HepG2 (cell line): Measurements from ENCODE around the gene GCNT3. TPM values are rescaled to one million over a fixed set of nuclear protein-coding genes. Genes with fewer than 3 reads are reported as not detected.
A peak's percentile ranks its signal among the peaks of the same experiment; 100 is the strongest.

ENCODE experiments used
- CERS6 ChIP-seq: sonication (generic); formaldehyde crosslinking; IDR thresholded peaks from 2 replicates; pipeline ENCODE4 v1.5.0; 2020; ENCODE audit warnings: missing genetic modification reagents
- FOXA3 ChIP-seq: IDR thresholded peaks from 2 replicates; pipeline ENCODE4 v1.6.1; 2016; ENCODE audit warnings: missing genetic modification reagents, missing compliant biosample characterization
- HDAC1 ChIP-seq: sonication (generic); formaldehyde crosslinking; IDR thresholded peaks from 2 replicates; pipeline ENCODE4 v1.5.1; 2020; ENCODE audit warnings: mild to moderate bottlenecking, missing genetic modification reagents
- ISL2 ChIP-seq: sonication (generic); formaldehyde crosslinking; IDR thresholded peaks from 2 replicates; pipeline ENCODE4 v1.5.0; 2020; ENCODE audit warnings: missing genetic modification reagents
- MXI1 ChIP-seq: IDR thresholded peaks from 3 replicates; pipeline ENCODE4 v1.6.1; 2012; ENCODE audit warnings: low read depth, low read length, inconsistent platforms, borderline replicate concordance
- NFE2L2 ChIP-seq: fragments of 150-350 bp; IDR thresholded peaks from 2 replicates; pipeline ENCODE4 v1.6.1; 2014; ENCODE audit warnings: low read length
- NR2F1 ChIP-seq, 2 experiments: fragments of 450-650 bp in 1 of 2; formaldehyde crosslinking in 1 of 2; IDR thresholded peaks; 2 replicates each; pipeline versions ENCODE4 v1.5.0 to v1.6.1; 2016 to 2020; ENCODE audit warnings: mild to moderate bottlenecking in 1 of 2, missing compliant biosample characterization in 1 of 2, missing genetic modification reagents in 1 of 2, moderate library complexity in 1 of 2
- SOX13 ChIP-seq, 3 experiments: fragments of 450-650 bp in 1 of 3; sonication (generic) in 1 of 3; formaldehyde crosslinking in 1 of 3; IDR thresholded peaks in 2 of 3; conservative IDR thresholded peaks in 1 of 3; 2 replicates each; pipeline versions ENCODE4 v1.5.0 to v1.6.1; 2016 to 2020; ENCODE audit warnings: antibody characterized with exemption in 1 of 3, mild to moderate bottlenecking in 1 of 3, missing compliant biosample characterization in 1 of 3, missing genetic modification reagents in 1 of 3, moderate library complexity in 1 of 3
- TAF1 ChIP-seq: sonication (generic); formaldehyde crosslinking; IDR thresholded peaks from 2 replicates; pipeline ENCODE4 v1.4.0; 2020; ENCODE audit warnings: missing genetic modification reagents
- ZBED4 ChIP-seq: sonication (generic); formaldehyde crosslinking; IDR thresholded peaks from 2 replicates; pipeline ENCODE4 v1.4.0; 2020; ENCODE audit warnings: missing genetic modification reagents, borderline replicate concordance
- ZNF383 ChIP-seq: sonication (generic); formaldehyde crosslinking; IDR thresholded peaks from 2 replicates; pipeline ENCODE4 v1.4.0; 2020; ENCODE audit warnings: missing genetic modification reagents, mild to moderate bottlenecking, borderline replicate concordance
- ZNF414 ChIP-seq: sonication (generic); formaldehyde crosslinking; IDR thresholded peaks from 2 replicates; pipeline ENCODE4 v1.5.0; 2020; ENCODE audit warnings: missing genetic modification reagents
- ZNF44 ChIP-seq: sonication (generic); formaldehyde crosslinking; IDR thresholded peaks from 2 replicates; pipeline ENCODE4 v1.5.1; 2020; ENCODE audit warnings: mild to moderate bottlenecking, missing genetic modification reagents
- polyA plus RNA-seq, 8 experiments: library from polyadenylated mRNA; depleted of rRNA in 3 of 8; stranded (reverse) in 7 of 8; unstranded in 1 of 8; fragments of >200 nt; fragmentation: Illumina TruSeq in 4 of 8; extraction: Trizol in 4 of 8; gene quantifications; 2 replicates each; pipeline versions ENCODE4 v1.2.1 to v1.2.3, GENCODE V29; 2011 to 2016; ENCODE audit warnings: low read depth in 4 of 8, missing spikeins in 1 of 8, mixed read lengths in 1 of 8; ENCODE audit not compliant: insufficient read depth in 1 of 8
- total RNA-seq, 5 experiments: library from RNA; depleted of rRNA; stranded (reverse); fragments of >200 nt; fragmentation: Illumina TruSeq; extraction: Trizol; gene quantifications; 2 replicates each; pipeline ENCODE4 v1.2.3, GENCODE V29; 2016; ENCODE audit warnings: low read depth in 1 of 5
- TF ChIP-seq, protein P1 (sequence below): sonication (generic); formaldehyde crosslinking; conservative IDR thresholded peaks from 2 replicates; pipeline ENCODE4 v1.4.0; 2020; ENCODE audit warnings: mild to moderate bottlenecking, missing genetic modification reagents, moderate library complexity
- TF ChIP-seq, protein P2 (sequence below): sonication (generic); formaldehyde crosslinking; IDR thresholded peaks from 2 replicates; pipeline ENCODE4 v1.4.0; 2020; ENCODE audit warnings: missing genetic modification reagents

GCNT3 gene
- total and polyA plus RNA-seq, 2 of the 13 experiments (the other 11 are each of a cell fraction or from before 2014, with no cell fraction given), result 6.8 to 9.8 TPM

DNA sequence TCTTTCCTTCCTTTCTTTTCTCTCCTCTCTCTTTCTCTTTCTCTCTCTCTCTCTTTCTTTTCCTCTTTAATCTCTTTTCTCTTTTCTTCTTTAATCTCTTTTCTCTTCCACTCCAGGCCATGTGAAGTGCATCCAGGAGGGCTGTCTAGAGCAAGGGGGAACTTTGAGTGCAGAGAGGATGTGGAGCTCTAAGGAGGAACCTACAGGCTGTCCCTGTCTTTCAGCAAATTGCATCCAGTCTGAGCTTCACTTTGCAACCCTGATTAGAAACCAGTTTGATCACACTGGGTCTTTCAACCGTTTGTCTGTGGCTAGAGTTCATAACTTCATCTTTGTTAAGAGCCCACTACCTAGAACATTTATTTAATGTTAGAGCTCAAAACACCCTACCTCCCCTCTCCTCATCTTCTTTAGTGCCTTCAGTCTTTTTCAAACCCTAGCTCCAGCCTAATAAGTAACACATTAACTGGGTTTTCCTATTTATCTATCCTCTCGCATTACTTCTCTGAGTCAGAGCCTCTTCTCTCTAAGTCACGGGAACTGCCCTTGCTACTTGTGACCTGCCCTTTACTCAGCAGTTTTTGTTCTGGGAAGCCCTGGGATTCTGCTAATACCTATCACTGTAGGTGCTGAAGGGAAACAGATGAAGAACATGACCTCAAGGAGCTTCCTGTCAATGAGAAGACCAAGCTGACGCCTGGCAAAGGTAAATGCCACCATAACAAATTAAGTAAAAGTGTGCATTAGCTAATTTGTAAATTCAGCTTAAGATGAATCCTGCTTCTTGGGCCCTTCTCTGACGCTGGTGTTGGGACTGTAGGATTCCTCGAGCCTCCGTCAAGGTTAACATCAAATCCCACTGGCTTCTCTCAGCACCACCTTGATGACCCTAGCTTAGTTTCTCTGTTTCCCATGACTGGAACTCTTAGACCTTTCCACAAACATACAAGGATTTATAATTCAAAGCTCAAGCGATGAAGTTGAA, at the start of gene GCNT3 (continued):
- TF ChIP-seq, protein P1, sequence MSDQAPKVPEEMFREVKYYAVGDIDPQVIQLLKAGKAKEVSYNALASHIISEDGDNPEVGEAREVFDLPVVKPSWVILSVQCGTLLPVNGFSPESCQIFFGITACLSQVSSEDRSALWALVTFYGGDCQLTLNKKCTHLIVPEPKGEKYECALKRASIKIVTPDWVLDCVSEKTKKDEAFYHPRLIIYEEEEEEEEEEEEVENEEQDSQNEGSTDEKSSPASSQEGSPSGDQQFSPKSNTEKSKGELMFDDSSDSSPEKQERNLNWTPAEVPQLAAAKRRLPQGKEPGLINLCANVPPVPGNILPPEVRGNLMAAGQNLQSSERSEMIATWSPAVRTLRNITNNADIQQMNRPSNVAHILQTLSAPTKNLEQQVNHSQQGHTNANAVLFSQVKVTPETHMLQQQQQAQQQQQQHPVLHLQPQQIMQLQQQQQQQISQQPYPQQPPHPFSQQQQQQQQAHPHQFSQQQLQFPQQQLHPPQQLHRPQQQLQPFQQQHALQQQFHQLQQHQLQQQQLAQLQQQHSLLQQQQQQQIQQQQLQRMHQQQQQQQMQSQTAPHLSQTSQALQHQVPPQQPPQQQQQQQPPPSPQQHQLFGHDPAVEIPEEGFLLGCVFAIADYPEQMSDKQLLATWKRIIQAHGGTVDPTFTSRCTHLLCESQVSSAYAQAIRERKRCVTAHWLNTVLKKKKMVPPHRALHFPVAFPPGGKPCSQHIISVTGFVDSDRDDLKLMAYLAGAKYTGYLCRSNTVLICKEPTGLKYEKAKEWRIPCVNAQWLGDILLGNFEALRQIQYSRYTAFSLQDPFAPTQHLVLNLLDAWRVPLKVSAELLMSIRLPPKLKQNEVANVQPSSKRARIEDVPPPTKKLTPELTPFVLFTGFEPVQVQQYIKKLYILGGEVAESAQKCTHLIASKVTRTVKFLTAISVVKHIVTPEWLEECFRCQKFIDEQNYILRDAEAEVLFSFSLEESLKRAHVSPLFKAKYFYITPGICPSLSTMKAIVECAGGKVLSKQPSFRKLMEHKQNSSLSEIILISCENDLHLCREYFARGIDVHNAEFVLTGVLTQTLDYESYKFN (CRISPR knock-in tag), result peak; percentile 62
- TF ChIP-seq TAF1 (CRISPR knock-in tag) (peak; percentile 21; the same call in 1 of the 2 replicates), FOXA3 (CRISPR knock-in tag) (peak; percentile 42; the same call in 1 of the 2 replicates), HDAC1 (CRISPR knock-in tag) (0 out of 2 replicates have a peak, but pooled peaks have one; percentile 35), MXI1 (peak; percentile 7; the same call in 1 of the 3 replicates), ZNF414 (0 out of 2 replicates have a peak, but pooled peaks have one; percentile 39), SOX13 (IDR thresholded peaks at IDR 0.05) (no peak), SOX13 (CRISPR knock-in tag; conservative IDR thresholded peaks at IDR 0.05 in 1 of 2, IDR thresholded peaks at IDR 0.05 in 1 of 2) (peak in 1 of 2 experiments; percentile 65; a peak in 2 of 4 replicates), ISL2 (0 out of 2 replicates have a peak, but pooled peaks have one; percentile 16), ZNF383 (CRISPR knock-in tag) (no peak), NFE2L2 (peak; percentile 28; the same call in 1 of the 2 replicates), ZNF44 (CRISPR knock-in tag) (no peak), CERS6 (CRISPR knock-in tag) (no peak), ZBED4 (CRISPR knock-in tag) (no peak), NR2F1 (CRISPR knock-in tag; IDR thresholded peaks at IDR 0.05) (peak in 1 of 2 experiments; percentile 33; a peak in 1 of 4 replicates)
- TF ChIP-seq, protein P2, sequence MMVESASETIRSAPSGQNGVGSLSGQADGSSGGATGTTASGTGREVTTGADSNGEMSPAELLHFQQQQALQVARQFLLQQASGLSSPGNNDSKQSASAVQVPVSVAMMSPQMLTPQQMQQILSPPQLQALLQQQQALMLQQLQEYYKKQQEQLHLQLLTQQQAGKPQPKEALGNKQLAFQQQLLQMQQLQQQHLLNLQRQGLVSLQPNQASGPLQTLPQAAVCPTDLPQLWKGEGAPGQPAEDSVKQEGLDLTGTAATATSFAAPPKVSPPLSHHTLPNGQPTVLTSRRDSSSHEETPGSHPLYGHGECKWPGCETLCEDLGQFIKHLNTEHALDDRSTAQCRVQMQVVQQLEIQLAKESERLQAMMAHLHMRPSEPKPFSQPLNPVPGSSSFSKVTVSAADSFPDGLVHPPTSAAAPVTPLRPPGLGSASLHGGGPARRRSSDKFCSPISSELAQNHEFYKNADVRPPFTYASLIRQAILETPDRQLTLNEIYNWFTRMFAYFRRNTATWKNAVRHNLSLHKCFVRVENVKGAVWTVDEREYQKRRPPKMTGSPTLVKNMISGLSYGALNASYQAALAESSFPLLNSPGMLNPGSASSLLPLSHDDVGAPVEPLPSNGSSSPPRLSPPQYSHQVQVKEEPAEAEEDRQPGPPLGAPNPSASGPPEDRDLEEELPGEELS (CRISPR knock-in tag), result 0 out of 2 replicates have a peak, but pooled peaks have one; percentile 11
